Mesothelial cell of epicardium (in vitro differentiated cells): ENCODE measurements around the gene KIRREL1. TPM values are rescaled to one million over a fixed set of nuclear protein-coding genes. Genes with fewer than 3 reads are reported as not detected.

Source experiments
- DNase-seq, 2 experiments: peaks; one replicate each; pipeline ENCODE4 v3.0.0; 2021; ENCODE audit warnings: low spot score in 2 of 2; ENCODE audit not compliant: unreplicated experiment in 2 of 2
- H3K27ac Mint-ChIP-seq: 2 replicates; pipeline ENCODE4 v1.8.0; 2021; ENCODE audit warnings: mixed read lengths
- H3K27me3 Mint-ChIP-seq: 2 replicates; pipeline ENCODE4 v1.8.0; 2021; ENCODE audit warnings: low read depth, mixed read lengths
- H3K36me3 Mint-ChIP-seq: 2 replicates; pipeline ENCODE4 v1.8.0; 2021; ENCODE audit warnings: mixed read lengths
- H3K4me1 Mint-ChIP-seq: 2 replicates; pipeline ENCODE4 v1.8.0; 2021; ENCODE audit warnings: mixed read lengths
- H3K4me3 Mint-ChIP-seq: 2 replicates; pipeline ENCODE4 v1.8.0; 2021; ENCODE audit warnings: mild to moderate bottlenecking, moderate library complexity, mixed read lengths
- H3K9me3 Mint-ChIP-seq: 2 replicates; pipeline ENCODE4 v1.8.0; 2021; ENCODE audit warnings: mixed read lengths
- total RNA-seq: library from RNA; stranded (reverse); gene quantifications from 3 replicates; pipeline ENCODE4 v1.2.1, GENCODE V29; 2021
- TF ChIP-seq, protein P1 (sequence below): fragments of 200-600 bp; sonication (generic); IDR thresholded peaks from one replicate; pipeline ENCODE4 v1.5.0; 2021; ENCODE audit warnings: antibody characterized with exemption; ENCODE audit not compliant: unreplicated experiment

Gene KIRREL1
- total RNA-seq, 1 donor from 2014 or later = 178 TPM

DNA sequence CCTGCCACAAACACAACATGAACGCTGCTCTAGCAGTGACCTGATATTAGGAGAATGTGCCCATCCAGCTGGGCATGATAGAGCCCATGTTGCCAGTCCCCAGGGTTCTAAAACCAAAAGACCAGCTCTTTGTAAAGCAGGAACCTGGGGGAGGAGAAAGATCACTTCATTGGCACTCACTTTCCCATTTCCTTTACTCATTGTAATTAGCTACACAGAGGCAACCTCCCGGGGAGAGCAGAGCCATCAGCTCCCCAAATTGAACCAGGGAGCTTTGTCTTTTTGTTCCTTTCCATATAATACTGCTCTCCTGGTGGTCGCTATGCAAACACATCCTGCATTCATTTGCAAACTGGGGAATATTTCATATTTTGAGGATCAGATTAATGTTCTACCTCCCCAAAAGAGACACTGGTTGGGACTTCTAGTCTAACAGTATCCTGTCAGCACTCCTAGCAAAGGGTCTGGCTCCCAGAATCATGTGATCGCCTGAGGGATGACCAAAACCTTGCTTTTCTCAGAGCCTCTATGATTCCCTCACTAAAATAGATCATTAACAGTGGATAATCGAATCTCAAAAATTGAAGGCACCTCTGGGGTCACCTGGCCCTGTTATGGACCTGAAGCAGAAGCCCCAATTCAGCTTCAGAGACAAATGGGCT lies 110.5 kb downstream of the KIRREL1 start:
- no peak overlapping the region for H3K27ac Mint-ChIP-seq

GRCh38 chr1:158104891-158105290 lies 111.4 kb downstream of the KIRREL1 start:
- peak overlapping the region; percentile 19 for H3K27ac Mint-ChIP-seq
- H3K4me3 Mint-ChIP-seq = no peak overlapping the region
- H3K27me3 Mint-ChIP-seq = no peaks in the 10 kb centered on the region
- no peak for DNase-seq
- peaks cover 5% of the 10 kb centered on the region for H3K9me3 Mint-ChIP-seq
- peaks cover under 1% of the 10 kb centered on the region for H3K36me3 Mint-ChIP-seq
- H3K4me1 Mint-ChIP-seq = peaks cover 61% of the 10 kb centered on the region
- TF ChIP-seq, protein P1, sequence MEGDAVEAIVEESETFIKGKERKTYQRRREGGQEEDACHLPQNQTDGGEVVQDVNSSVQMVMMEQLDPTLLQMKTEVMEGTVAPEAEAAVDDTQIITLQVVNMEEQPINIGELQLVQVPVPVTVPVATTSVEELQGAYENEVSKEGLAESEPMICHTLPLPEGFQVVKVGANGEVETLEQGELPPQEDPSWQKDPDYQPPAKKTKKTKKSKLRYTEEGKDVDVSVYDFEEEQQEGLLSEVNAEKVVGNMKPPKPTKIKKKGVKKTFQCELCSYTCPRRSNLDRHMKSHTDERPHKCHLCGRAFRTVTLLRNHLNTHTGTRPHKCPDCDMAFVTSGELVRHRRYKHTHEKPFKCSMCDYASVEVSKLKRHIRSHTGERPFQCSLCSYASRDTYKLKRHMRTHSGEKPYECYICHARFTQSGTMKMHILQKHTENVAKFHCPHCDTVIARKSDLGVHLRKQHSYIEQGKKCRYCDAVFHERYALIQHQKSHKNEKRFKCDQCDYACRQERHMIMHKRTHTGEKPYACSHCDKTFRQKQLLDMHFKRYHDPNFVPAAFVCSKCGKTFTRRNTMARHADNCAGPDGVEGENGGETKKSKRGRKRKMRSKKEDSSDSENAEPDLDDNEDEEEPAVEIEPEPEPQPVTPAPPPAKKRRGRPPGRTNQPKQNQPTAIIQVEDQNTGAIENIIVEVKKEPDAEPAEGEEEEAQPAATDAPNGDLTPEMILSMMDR = no peak

More for the DNA sequence above, 110.5 kb downstream of the KIRREL1 start:
- Mint-ChIP-seq H3K4me1 (peaks cover 61% of the 10 kb centered on the region), H3K36me3 (no peaks in the 10 kb centered on the region), H3K4me3 (no peak overlapping the region), H3K27me3 (no peaks in the 10 kb centered on the region), H3K9me3 (no peaks in the 10 kb centered on the region)
- no peak for DNase-seq
- TF ChIP-seq, protein P1 = no peak

GRCh38 chr1:158105352-158106095 lies 112.1 kb downstream of the KIRREL1 start:
- TF ChIP-seq, protein P1 = no peak

GRCh38 chr1:158107916-158108315 lies 114.5 kb downstream of the KIRREL1 start:
- Mint-ChIP-seq H3K4me1 (peaks cover 48% of the 10 kb centered on the region), H3K36me3 (peaks cover 2% of the 10 kb centered on the region), H3K27me3 (no peaks in the 10 kb centered on the region), H3K9me3 (peaks cover 7% of the 10 kb centered on the region), H3K27ac (peak overlapping the region; percentile 48), H3K4me3 (no peak overlapping the region)
- no peak for DNase-seq
- TF ChIP-seq, protein P1 = no peak

More at GRCh38 chr1:158105352-158106095, 112.1 kb downstream of the KIRREL1 start:
- H3K27me3 Mint-ChIP-seq = no peaks in the 10 kb centered on the region
- H3K9me3 Mint-ChIP-seq = peaks cover 7% of the 10 kb centered on the region
- peaks cover 2% of the 10 kb centered on the region for H3K36me3 Mint-ChIP-seq
- DNase-seq = no peak
- H3K4me3 Mint-ChIP-seq = no peak overlapping the region
- peak overlapping the region; percentile 67 for H3K27ac Mint-ChIP-seq
- peaks cover 61% of the 10 kb centered on the region for H3K4me1 Mint-ChIP-seq

- H3K4me3 Mint-ChIP-seq = peak overlapping the region; percentile 70
- peaks cover 7% of the 10 kb centered on the region for H3K9me3 Mint-ChIP-seq
- H3K4me1 Mint-ChIP-seq = peaks cover 40% of the 10 kb centered on the region
- TF ChIP-seq, protein P1 = peak; percentile 43
- H3K27ac Mint-ChIP-seq = no peak overlapping the region
- no peaks in the 10 kb centered on the region for H3K27me3 Mint-ChIP-seq
- H3K36me3 Mint-ChIP-seq = peaks cover 2% of the 10 kb centered on the region
- DNase-seq = peak in 1 of 2 experiments; percentile 63
Measured at GRCh38 chr1:158112994-158113758, 119.7 kb downstream of the KIRREL1 start.
